ENCODE measurements around the gene GBP2. TPM values are rescaled to one million over a fixed set of nuclear protein-coding genes. Genes with fewer than 3 reads are reported as not detected.
"Not testable (repeated sequence)": the region's sequence is repeated elsewhere in the genome, so short reads cannot be mapped to it uniquely, and the experiment has no call there.

Gene GBP2
- total RNA-seq, 2 donors from 2014 or later, result not detected

- no peaks in the 10 kb centered on the region for H3K4me1 ChIP-seq (ENCODE audit: control insufficient read depth, insufficient read depth, low read length)
- H3K27me3 ChIP-seq (ENCODE audit: control insufficient read depth, insufficient read depth, low read length, poor library complexity, severe bottlenecking), result no peaks in the 10 kb centered on the region
- no peaks in the 10 kb centered on the region for H3K9me3 ChIP-seq (ENCODE audit: control insufficient read depth, low read length)
- no peak for DNase-seq
- H3K9ac ChIP-seq (ENCODE audit: extremely low read depth, low read length, poor library complexity, severe bottlenecking), result no peak overlapping the region
- H3K4me1 Mint-ChIP-seq, result no peaks in the 10 kb centered on the region
- TF ChIP-seq CTCF (conservative IDR thresholded peaks at IDR 0.05), result no peak
- H3K9me3 Mint-ChIP-seq, result peaks cover 2% of the 10 kb centered on the region
- no peaks in the 10 kb centered on the region for H3K36me3 Mint-ChIP-seq (ENCODE audit: low read depth)
- no peak overlapping the region for H3K27ac Mint-ChIP-seq
- no peak overlapping the region for H3K27ac ChIP-seq (ENCODE audit: low read depth, low read length)
- H3K4me3 Mint-ChIP-seq, result no peak overlapping the region
- H3K4me3 ChIP-seq (ENCODE audit: low read length), result no peak overlapping the region
- 77 to 100% methylated on average over 1 to 4 of the region's 4 CpGs for WGBS, 2 experiments (ENCODE audit: insufficient coverage in 1 of 2, insufficient read length in 1 of 2)
- peaks cover 2% of the 10 kb centered on the region for H3K27me3 Mint-ChIP-seq (ENCODE audit: insufficient read depth)
- no peaks in the 10 kb centered on the region for H3K36me3 ChIP-seq (ENCODE audit: control insufficient read depth, insufficient read depth, low read length)
These were observed 4.0 kb upstream of the GBP2 start for GRCh38 chr1:89129911-89130310.

- H3K27me3 Mint-ChIP-seq (ENCODE audit: insufficient read depth); H3K4me3 ChIP-seq (ENCODE audit: low read length): not testable (repeated sequence)
These were observed 2.1 kb upstream of the GBP2 start for GRCh38 chr1:89128003-89128458.

GRCh38 chr1:89126602-89127565, 970 bp upstream of the GBP2 start:
- not testable (repeated sequence) for H3K9ac ChIP-seq (ENCODE audit: extremely low read depth, low read length, poor library complexity, severe bottlenecking); DNase-seq; H3K36me3 ChIP-seq (ENCODE audit: control insufficient read depth, insufficient read depth, low read length); H3K4me3 Mint-ChIP-seq; H3K9me3 Mint-ChIP-seq; H3K27me3 Mint-ChIP-seq (ENCODE audit: insufficient read depth); H3K36me3 Mint-ChIP-seq (ENCODE audit: low read depth); H3K27ac Mint-ChIP-seq; H3K27ac ChIP-seq (ENCODE audit: low read depth, low read length); H3K4me1 Mint-ChIP-seq; H3K4me1 ChIP-seq (ENCODE audit: control insufficient read depth, insufficient read depth, low read length); H3K9me3 ChIP-seq (ENCODE audit: control insufficient read depth, low read length); H3K4me3 ChIP-seq (ENCODE audit: low read length); H3K27me3 ChIP-seq (ENCODE audit: control insufficient read depth, insufficient read depth, low read length, poor library complexity, severe bottlenecking)
- WGBS, 2 experiments (ENCODE audit: insufficient coverage in 1 of 2, insufficient read length in 1 of 2), result 86 to 89% methylated on average over 7 to 23 of the region's 23 CpGs

More at GRCh38 chr1:89128003-89128458, 2.1 kb upstream of the GBP2 start:
- not testable (repeated sequence) for H3K27me3 ChIP-seq (ENCODE audit: control insufficient read depth, insufficient read depth, low read length, poor library complexity, severe bottlenecking); H3K4me1 Mint-ChIP-seq; H3K36me3 Mint-ChIP-seq (ENCODE audit: low read depth); H3K9me3 ChIP-seq (ENCODE audit: control insufficient read depth, low read length); H3K9ac ChIP-seq (ENCODE audit: extremely low read depth, low read length, poor library complexity, severe bottlenecking); H3K4me1 ChIP-seq (ENCODE audit: control insufficient read depth, insufficient read depth, low read length); H3K36me3 ChIP-seq (ENCODE audit: control insufficient read depth, insufficient read depth, low read length); H3K4me3 Mint-ChIP-seq; H3K27ac Mint-ChIP-seq; H3K27ac ChIP-seq (ENCODE audit: low read depth, low read length); H3K9me3 Mint-ChIP-seq; DNase-seq
- 94 to 97% methylated on average over 7 to 31 of the region's 31 CpGs for WGBS, 2 experiments (ENCODE audit: insufficient coverage in 1 of 2, insufficient read length in 1 of 2)

GRCh38 chr1:89125240-89125912, 538 bp downstream of the GBP2 start:
- no peaks in the 10 kb centered on the region for H3K36me3 ChIP-seq (ENCODE audit: control insufficient read depth, insufficient read depth, low read length)
- no peak overlapping the region for H3K9ac ChIP-seq (ENCODE audit: extremely low read depth, low read length, poor library complexity, severe bottlenecking)
- no peaks in the 10 kb centered on the region for H3K27me3 ChIP-seq (ENCODE audit: control insufficient read depth, insufficient read depth, low read length, poor library complexity, severe bottlenecking)
- H3K36me3 Mint-ChIP-seq (ENCODE audit: low read depth), result no peaks in the 10 kb centered on the region
- no peaks in the 10 kb centered on the region for H3K9me3 ChIP-seq (ENCODE audit: control insufficient read depth, low read length)
- H3K27me3 Mint-ChIP-seq (ENCODE audit: insufficient read depth), result no peaks in the 10 kb centered on the region
- no peak overlapping the region for H3K4me3 Mint-ChIP-seq
- WGBS, 2 experiments (ENCODE audit: insufficient coverage in 1 of 2, insufficient read length in 1 of 2), result 86 to 93% methylated on average over 2 to 3 of the region's 3 CpGs
- no peak for DNase-seq
- peak overlapping the region; percentile 69 for H3K27ac Mint-ChIP-seq
- H3K27ac ChIP-seq (ENCODE audit: low read depth, low read length), result no peak overlapping the region
- H3K4me1 Mint-ChIP-seq, result no peaks in the 10 kb centered on the region
- no peak for TF ChIP-seq CTCF (conservative IDR thresholded peaks at IDR 0.05)
- peaks cover 2% of the 10 kb centered on the region for H3K9me3 Mint-ChIP-seq
- no peak overlapping the region for H3K4me3 ChIP-seq (ENCODE audit: low read length)
- H3K4me1 ChIP-seq (ENCODE audit: control insufficient read depth, insufficient read depth, low read length), result no peaks in the 10 kb centered on the region

Data from endodermal cell (in vitro differentiated cells).